ENCODE results near the gene ZC3H6. TPM values are rescaled to one million over a fixed set of nuclear protein-coding genes. Genes with fewer than 3 reads are reported as not detected.

The ZC3H6 gene
- total RNA-seq, 4 donors from 2014 or later = 1.6 to 9.0 (median 2.6) TPM

- intact Hi-C loops (cut with DNase I) = no loop called here
- Histone ChIP-seq H3K4me3 (no peak overlapping the region), H3K27me3 (no peaks in the 10 kb centered on the region), H3K27ac (no peak overlapping the region), H3K4me1 (no peaks in the 10 kb centered on the region), H3K9me3 (no peaks in the 10 kb centered on the region), H3K36me3 (peaks cover 0 to 63% (median 0%) of the 10 kb centered on the region in 3 donors)
- WGBS, 2 donors = 70 to 79% methylated on average over 4 of the region's 4 CpGs
- no peak for DNase-seq
- TF ChIP-seq CTCF (IDR thresholded peaks at IDR 0.05) (no peak), POLR2A (IDR thresholded peaks at IDR 0.05) (no peak)
These were observed 32.2 kb upstream of the ZC3H6 start for GRCh38 chr2:112243233-112243632.

DNA sequence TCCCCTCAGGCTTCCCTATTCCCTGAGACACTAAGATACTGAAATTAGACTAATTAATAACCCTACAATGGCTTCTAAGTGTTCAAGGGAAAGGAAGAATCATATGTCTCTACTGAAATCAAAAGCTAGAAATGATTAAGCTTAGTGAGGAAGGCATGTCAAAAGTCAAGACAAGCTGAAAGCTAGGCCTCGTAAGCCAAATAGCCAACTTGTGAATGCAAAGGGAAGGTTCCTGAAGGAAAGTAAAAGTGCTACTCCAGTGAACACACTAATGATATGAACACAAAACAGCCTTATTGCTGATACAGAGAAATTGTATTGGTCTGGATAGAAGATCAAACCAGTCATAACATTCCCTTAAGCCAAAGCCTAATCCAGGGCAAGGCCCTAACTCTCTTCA is 30.5 kb upstream of the ZC3H6 start:
- H3K4me3 ChIP-seq = no peak overlapping the region
- H3K27me3 ChIP-seq = no peaks in the 10 kb centered on the region
- H3K4me1 ChIP-seq = no peaks in the 10 kb centered on the region
- intact Hi-C loops (cut with DNase I) = no loop called here
- peaks cover 0 to 77% (median 0%) of the 10 kb centered on the region in 3 donors for H3K36me3 ChIP-seq
- H3K9me3 ChIP-seq = no peaks in the 10 kb centered on the region
- WGBS, 2 donors = 100% methylated on average over 1 of the region's 1 CpG
- TF ChIP-seq CTCF (IDR thresholded peaks at IDR 0.05) = no peak
- no peak for TF ChIP-seq POLR2A (IDR thresholded peaks at IDR 0.05)
- DNase-seq = no peak
- H3K27ac ChIP-seq = no peak overlapping the region

DNA sequence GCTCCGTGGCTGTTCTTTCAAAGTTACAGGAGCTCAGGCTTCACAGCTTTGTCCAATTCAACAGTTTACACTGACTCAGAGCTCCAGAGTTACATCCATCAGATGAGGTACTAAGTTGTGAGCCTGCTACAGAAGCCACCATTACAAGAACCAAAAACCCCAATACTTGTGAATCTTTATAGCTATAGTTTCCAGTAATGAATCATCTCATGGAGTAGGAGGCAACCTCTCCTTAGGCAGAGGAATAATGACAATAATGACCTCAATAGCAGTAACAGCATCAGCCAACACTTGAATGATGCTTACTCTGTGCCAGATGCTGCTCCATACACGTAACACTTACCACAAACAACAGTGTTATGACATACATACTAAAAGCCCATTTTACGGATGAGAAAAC is 24.1 kb upstream of the ZC3H6 start:
- Histone ChIP-seq H3K9me3 (no peaks in the 10 kb centered on the region), H3K27me3 (no peaks in the 10 kb centered on the region), H3K4me1 (peaks cover 0 to 27% (median 10%) of the 10 kb centered on the region in 3 donors), H3K36me3 (peaks cover 0 to 38% (median 0%) of the 10 kb centered on the region in 3 donors), H3K4me3 (no peak overlapping the region), H3K27ac (no peak overlapping the region)
- 83 to 85% methylated on average over 3 of the region's 3 CpGs for WGBS, 2 donors
- TF ChIP-seq CTCF (IDR thresholded peaks at IDR 0.05) (no peak), POLR2A (IDR thresholded peaks at IDR 0.05) (no peak)
- intact Hi-C loops (cut with DNase I) = no loop called here
- no peak for DNase-seq

- TF ChIP-seq CTCF (IDR thresholded peaks at IDR 0.05) (no peak), POLR2A (IDR thresholded peaks at IDR 0.05) (no peak)
- Histone ChIP-seq H3K4me3 (no peak overlapping the region), H3K9me3 (no peaks in the 10 kb centered on the region), H3K36me3 (peaks cover 0 to 17% (median 0%) of the 10 kb centered on the region in 3 donors), H3K27ac (no peak overlapping the region), H3K4me1 (peaks cover 0 to 27% (median 10%) of the 10 kb centered on the region in 3 donors), H3K27me3 (no peaks in the 10 kb centered on the region)
- WGBS, 2 donors = 85 to 91% methylated on average over 5 of the region's 5 CpGs
- intact Hi-C loops (cut with DNase I) = no loop called here
- no peak for DNase-seq
These were observed 22.1 kb upstream of the ZC3H6 start for GRCh38 chr2:112253261-112253815.

GRCh38 chr2:112254466-112255240 is 20.7 kb upstream of the ZC3H6 start, which contains the start of gene ZC3H8:
Gene ZC3H8, minus strand, starts transcription at chr2:112255042. Its CDS starts 61 bp downstream, at chr2:112254981.
- peak; percentile 63 for DNase-seq
- Histone ChIP-seq H3K27me3 (no peaks in the 10 kb centered on the region), H3K27ac (peak within 1 kb of the TSS; percentile 86 to 91 (median 89)), H3K4me3 (peak within 1 kb of the TSS; percentile 74 to 89 (median 78)), H3K4me1 (peaks cover 0 to 33% (median 11%) of the 10 kb centered on the region in 3 donors), H3K36me3 (peaks cover 0 to 4% (median 0%) of the 10 kb centered on the region in 3 donors), H3K9me3 (no peaks in the 10 kb centered on the region)
- WGBS, 2 donors = 0 to 4% methylated on average over 10 to 59 of the region's 68 CpGs
- peak in 1 of 6 experiments; percentile 29 for TF ChIP-seq CTCF (IDR thresholded peaks at IDR 0.05)
- TF ChIP-seq POLR2A (IDR thresholded peaks at IDR 0.05) = peak in 3 of 4 donors; percentile 60 to 89 (median 79)
- intact Hi-C loops (cut with DNase I) = no loop called here
